ENCODE results near the gene PSMD6.

PSMD6 gene

DNA sequence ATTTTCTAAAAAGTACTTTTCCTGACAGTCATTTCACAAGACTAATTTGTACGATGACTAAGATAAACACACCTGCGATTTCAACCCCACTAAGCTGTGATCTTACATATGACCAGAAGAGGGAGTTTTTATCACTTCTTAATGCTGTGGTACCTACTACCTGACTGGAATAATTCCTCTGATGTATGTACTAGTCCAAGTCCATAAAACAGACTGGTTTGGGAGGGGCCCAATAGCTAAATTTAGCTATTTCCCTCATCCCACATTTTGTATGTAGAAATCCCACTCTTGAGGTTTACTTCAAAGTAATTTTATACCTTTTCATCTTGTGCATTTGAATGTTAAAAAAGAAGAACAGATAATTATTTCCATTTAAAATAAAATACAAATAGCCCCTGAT is 61.4 kb downstream of the PSMD6 start:
- H3K4me3 ChIP-seq (ENCODE audit: low read depth in 1 of 2, low read length in 1 of 2): no peak overlapping the region
- TF ChIP-seq CTCF (IDR thresholded peaks at IDR 0.05): peak; percentile 79
- H3K9me3 ChIP-seq: no peaks in the 10 kb centered on the region
- peak overlapping the region; percentile 42 for H3K27ac ChIP-seq
- peaks cover 31 to 46% of the 10 kb centered on the region in 2 experiments for H3K4me1 ChIP-seq (ENCODE audit: control insufficient read depth in 1 of 2, insufficient read depth in 1 of 2, low read depth in 1 of 2, low read length in 1 of 2)
- no peaks in the 10 kb centered on the region for H3K27me3 ChIP-seq
- H3K36me3 ChIP-seq: peaks cover under 1% of the 10 kb centered on the region
